ENCODE measurements around the gene PDIA2. TPM values are rescaled to one million over a fixed set of nuclear protein-coding genes. Genes with fewer than 3 reads are reported as not detected.
"Not testable (repeated sequence)": the region's sequence is repeated elsewhere in the genome, so short reads cannot be mapped to it uniquely, and the experiment has no call there.

Gene PDIA2
- total RNA-seq, 1 donor from 2014 or later: not detected

DNA sequence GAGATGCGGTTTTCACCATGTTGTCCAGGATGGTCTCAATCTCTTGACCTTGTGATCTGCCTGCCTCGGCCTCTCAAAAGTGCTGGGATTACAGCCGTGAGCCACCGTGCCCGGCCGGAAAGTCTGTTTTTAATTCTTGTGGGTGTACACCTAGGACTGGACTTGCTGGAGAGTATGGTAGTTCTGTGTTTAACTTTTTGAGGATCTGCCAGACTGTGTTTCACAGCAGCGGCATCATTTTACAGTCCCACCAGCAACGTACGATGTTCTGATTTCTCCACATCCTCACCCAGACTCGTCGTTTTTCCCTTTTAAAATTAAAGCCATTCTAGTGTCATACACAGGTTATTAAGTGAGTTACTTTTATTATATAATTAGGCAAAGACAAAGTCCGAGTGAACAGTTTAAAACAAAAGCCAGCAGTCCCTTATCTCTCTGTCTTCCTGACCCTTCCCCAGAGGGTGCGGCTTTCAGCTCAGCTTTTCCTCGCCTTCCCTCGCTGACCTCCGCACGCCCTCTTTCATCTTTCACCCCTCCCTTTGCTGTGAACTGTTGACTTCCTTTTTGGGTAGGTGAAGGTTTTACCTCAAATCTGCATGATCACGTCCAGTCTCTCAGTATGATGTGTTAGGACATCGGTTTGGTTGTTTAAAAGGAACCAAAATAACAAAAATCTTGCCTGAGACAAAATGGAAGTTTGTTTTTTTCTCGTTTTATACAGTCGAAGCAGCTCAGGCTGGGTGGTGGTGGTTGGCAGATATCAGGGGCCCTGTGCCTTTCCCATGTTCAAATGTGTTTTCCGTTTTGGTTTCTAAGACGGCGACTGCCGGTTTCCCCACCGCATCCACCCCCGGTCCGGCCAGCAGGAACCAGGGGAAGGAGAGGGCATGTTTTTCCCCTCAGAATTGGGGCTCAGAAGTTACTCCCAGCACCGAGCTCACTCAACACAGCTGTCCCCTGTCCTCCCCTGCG is 30.3 kb upstream of the PDIA2 start:
- H3K27me3 ChIP-seq: no peaks in the 10 kb centered on the region
- intact Hi-C loops (cut with DNase I): no loop called here
- peaks cover 0 to 28% of the 10 kb centered on the region in 2 donors for H3K36me3 ChIP-seq
- TF ChIP-seq, protein P1, sequence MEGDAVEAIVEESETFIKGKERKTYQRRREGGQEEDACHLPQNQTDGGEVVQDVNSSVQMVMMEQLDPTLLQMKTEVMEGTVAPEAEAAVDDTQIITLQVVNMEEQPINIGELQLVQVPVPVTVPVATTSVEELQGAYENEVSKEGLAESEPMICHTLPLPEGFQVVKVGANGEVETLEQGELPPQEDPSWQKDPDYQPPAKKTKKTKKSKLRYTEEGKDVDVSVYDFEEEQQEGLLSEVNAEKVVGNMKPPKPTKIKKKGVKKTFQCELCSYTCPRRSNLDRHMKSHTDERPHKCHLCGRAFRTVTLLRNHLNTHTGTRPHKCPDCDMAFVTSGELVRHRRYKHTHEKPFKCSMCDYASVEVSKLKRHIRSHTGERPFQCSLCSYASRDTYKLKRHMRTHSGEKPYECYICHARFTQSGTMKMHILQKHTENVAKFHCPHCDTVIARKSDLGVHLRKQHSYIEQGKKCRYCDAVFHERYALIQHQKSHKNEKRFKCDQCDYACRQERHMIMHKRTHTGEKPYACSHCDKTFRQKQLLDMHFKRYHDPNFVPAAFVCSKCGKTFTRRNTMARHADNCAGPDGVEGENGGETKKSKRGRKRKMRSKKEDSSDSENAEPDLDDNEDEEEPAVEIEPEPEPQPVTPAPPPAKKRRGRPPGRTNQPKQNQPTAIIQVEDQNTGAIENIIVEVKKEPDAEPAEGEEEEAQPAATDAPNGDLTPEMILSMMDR (IDR thresholded peaks at IDR 0.05): no peak
- no peak for TF ChIP-seq POLR2AphosphoS5 (IDR thresholded peaks at IDR 0.05; ENCODE audit: insufficient read depth in 1 of 2, low read depth in 1 of 2)
- TF ChIP-seq POLR2A (IDR thresholded peaks at IDR 0.05): no peak
- H3K9me3 ChIP-seq: no peaks in the 10 kb centered on the region
- no peak for DNase-seq (ENCODE audit: extremely low spot score in 2 of 2)
- H3K4me3 ChIP-seq: no peak overlapping the region
- H3K27ac ChIP-seq: no peak overlapping the region
- H3K4me1 ChIP-seq: no peaks in the 10 kb centered on the region

DNA sequence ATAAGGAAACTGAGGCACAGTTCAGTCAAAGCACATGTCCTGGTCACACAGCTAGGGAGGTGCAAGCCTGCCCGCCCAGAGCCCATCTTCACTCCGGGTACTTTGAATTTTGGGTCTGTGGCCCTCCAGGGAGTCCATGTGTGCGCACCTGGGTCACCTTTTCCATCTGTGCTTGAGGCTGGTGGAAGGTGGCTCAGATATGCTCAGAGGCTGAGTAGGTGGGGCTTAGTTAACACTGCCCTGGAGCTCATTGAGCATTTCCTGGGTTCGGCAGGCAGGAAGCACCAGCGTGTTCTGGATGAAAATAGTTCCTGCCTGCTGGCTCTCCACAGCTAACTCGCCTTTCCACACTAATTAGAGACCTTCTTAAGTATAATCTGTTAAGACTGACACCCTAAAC is 29.1 kb upstream of the PDIA2 start:
- TF ChIP-seq POLR2A (IDR thresholded peaks at IDR 0.05): no peak
- TF ChIP-seq POLR2AphosphoS5 (IDR thresholded peaks at IDR 0.05; ENCODE audit: insufficient read depth in 1 of 2, low read depth in 1 of 2): no peak
- TF ChIP-seq, protein P1 (IDR thresholded peaks at IDR 0.05): no peak
- Histone ChIP-seq H3K36me3 (peaks cover 0 to 28% of the 10 kb centered on the region in 2 donors), H3K27ac (no peak overlapping the region)

DNA sequence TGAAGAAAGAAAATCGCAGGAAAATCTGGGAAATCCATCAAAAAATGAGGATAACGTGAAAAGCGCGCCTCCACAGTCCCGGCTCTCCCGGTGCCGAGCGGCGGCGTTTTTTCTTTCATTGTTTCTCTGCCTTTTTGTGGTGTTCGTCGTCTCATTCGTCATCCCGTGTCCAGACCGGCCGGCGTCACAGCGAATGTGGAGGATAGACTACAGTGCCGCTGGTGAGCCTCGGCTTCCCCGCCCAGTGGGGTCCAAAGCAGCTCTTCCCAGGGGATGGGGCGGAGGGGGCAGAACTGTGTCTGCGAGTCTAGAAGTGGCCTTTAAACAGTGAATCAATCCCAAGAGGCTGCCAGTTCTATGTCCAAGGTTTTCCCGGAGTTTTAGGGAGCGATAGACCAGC is 28.5 kb upstream of the PDIA2 start:
- peaks cover 0 to 32% of the 10 kb centered on the region in 2 donors for H3K36me3 ChIP-seq

More for the DNA sequence above, 29.1 kb upstream of the PDIA2 start:
- H3K27me3 ChIP-seq: no peaks in the 10 kb centered on the region
- intact Hi-C loops (cut with DNase I): no loop called here
- H3K9me3 ChIP-seq: no peaks in the 10 kb centered on the region
- H3K4me1 ChIP-seq: no peaks in the 10 kb centered on the region
- no peak for DNase-seq (ENCODE audit: extremely low spot score in 2 of 2)
- H3K4me3 ChIP-seq: no peak overlapping the region

GRCh38 chr16:255183-255582 is 27.8 kb upstream of the PDIA2 start:
- no peaks in the 10 kb centered on the region for H3K27me3 ChIP-seq
- no peak for DNase-seq (ENCODE audit: extremely low spot score in 2 of 2)
- no peaks in the 10 kb centered on the region for H3K9me3 ChIP-seq
- H3K36me3 ChIP-seq: peaks cover 0 to 36% of the 10 kb centered on the region in 2 donors
- no peaks in the 10 kb centered on the region for H3K4me1 ChIP-seq
- no peak overlapping the region for H3K4me3 ChIP-seq
- H3K27ac ChIP-seq: no peak overlapping the region
- TF ChIP-seq, protein P1 (IDR thresholded peaks at IDR 0.05): no peak
- TF ChIP-seq POLR2A (IDR thresholded peaks at IDR 0.05) (no peak), POLR2AphosphoS5 (IDR thresholded peaks at IDR 0.05; ENCODE audit: insufficient read depth in 1 of 2, low read depth in 1 of 2) (no peak)
- intact Hi-C loops (cut with DNase I): no loop called here

More for the DNA sequence above, 28.5 kb upstream of the PDIA2 start:
- TF ChIP-seq, protein P1 (IDR thresholded peaks at IDR 0.05): no peak
- TF ChIP-seq POLR2AphosphoS5 (IDR thresholded peaks at IDR 0.05; ENCODE audit: insufficient read depth in 1 of 2, low read depth in 1 of 2) (no peak), POLR2A (IDR thresholded peaks at IDR 0.05) (no peak)
- Histone ChIP-seq H3K27me3 (no peaks in the 10 kb centered on the region), H3K27ac (no peak overlapping the region), H3K4me3 (no peak overlapping the region), H3K4me1 (no peaks in the 10 kb centered on the region), H3K9me3 (no peaks in the 10 kb centered on the region)
- DNase-seq (ENCODE audit: extremely low spot score in 2 of 2): no peak
- intact Hi-C loops (cut with DNase I): no loop called here

- intact Hi-C loops (cut with DNase I); H3K27me3 ChIP-seq; DNase-seq (ENCODE audit: extremely low spot score in 2 of 2); H3K4me3 ChIP-seq; H3K9me3 ChIP-seq; H3K27ac ChIP-seq; H3K4me1 ChIP-seq: not testable (repeated sequence)
- peaks cover 0 to 50% of the 10 kb centered on the region in 2 donors for H3K36me3 ChIP-seq
These were observed 24.9 kb upstream of the PDIA2 start for GRCh38 chr16:258091-258490.

Data from vagina (tissue), 2 donors.